Breast epithelium (tissue), 3 donors: Measurements from ENCODE around the gene TLDC2.

Experiments used
- POLR2A ChIP-seq: fragments of 450-650 bp; IDR thresholded peaks from one replicate; pipeline ENCODE4 v1.6.1; 2016; ENCODE audit warnings: antibody characterized with exemption, mild to moderate bottlenecking, moderate library complexity
- POLR2AphosphoS5 ChIP-seq, 3 donors: sonication (generic); formaldehyde crosslinking; IDR thresholded peaks; one replicate each; pipeline ENCODE4 v1.6.1; 2017; ENCODE audit warnings: antibody characterized with exemption in 3 of 3
- TF ChIP-seq, protein P1 (sequence below), 3 donors: fragments of 450-650 bp; IDR thresholded peaks; one replicate each; pipeline ENCODE4 v1.5.1; 2016 to 2017; ENCODE audit warnings: antibody characterized with exemption in 3 of 3, mild to moderate bottlenecking in 3 of 3, moderate library complexity in 3 of 3

- TF ChIP-seq, protein P1, sequence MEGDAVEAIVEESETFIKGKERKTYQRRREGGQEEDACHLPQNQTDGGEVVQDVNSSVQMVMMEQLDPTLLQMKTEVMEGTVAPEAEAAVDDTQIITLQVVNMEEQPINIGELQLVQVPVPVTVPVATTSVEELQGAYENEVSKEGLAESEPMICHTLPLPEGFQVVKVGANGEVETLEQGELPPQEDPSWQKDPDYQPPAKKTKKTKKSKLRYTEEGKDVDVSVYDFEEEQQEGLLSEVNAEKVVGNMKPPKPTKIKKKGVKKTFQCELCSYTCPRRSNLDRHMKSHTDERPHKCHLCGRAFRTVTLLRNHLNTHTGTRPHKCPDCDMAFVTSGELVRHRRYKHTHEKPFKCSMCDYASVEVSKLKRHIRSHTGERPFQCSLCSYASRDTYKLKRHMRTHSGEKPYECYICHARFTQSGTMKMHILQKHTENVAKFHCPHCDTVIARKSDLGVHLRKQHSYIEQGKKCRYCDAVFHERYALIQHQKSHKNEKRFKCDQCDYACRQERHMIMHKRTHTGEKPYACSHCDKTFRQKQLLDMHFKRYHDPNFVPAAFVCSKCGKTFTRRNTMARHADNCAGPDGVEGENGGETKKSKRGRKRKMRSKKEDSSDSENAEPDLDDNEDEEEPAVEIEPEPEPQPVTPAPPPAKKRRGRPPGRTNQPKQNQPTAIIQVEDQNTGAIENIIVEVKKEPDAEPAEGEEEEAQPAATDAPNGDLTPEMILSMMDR (IDR thresholded peaks at IDR 0.05), result peak; percentile 73 to 92 (median 83)
- TF ChIP-seq POLR2A (no peak), POLR2AphosphoS5 (IDR thresholded peaks at IDR 0.05) (no peak)
Measured at GRCh38 chr20:36919715-36920333, 43.9 kb downstream of the TLDC2 start.
